ENCODE results near the gene NANS. TPM values are rescaled to one million over a fixed set of nuclear protein-coding genes. Genes with fewer than 3 reads are reported as not detected.

NANS gene
- total RNA-seq, 4 donors from 2014 or later = 29.0 to 64.7 (median 34.2) TPM

GRCh38 chr9:98021306-98022040 is 35.1 kb upstream of the NANS start:
- intact Hi-C loops (cut with DNase I; ENCODE audit: low total_unique reads) (no loop called here), in situ Hi-C loops (cut with MboI; ENCODE audit: low sequenced_read_pairs in 4 of 4) (loop anchor here in 1 of 4 donors (25.0 kb wide), 1 partner anchor 334 kb away; the partner anchor contains the start of gene XPA)
- ATAC-seq (peak; percentile 70 to 77), DNase-seq (peak; percentile 64 to 77)
- no peak overlapping the region for H3K4me3 ChIP-seq
- peak overlapping the region; percentile 46 to 74 (median 64) for H3K27ac ChIP-seq
- peaks cover 40 to 41% of the 10 kb centered on the region in 2 donors for H3K4me1 ChIP-seq
- H3K9me3 ChIP-seq = no peaks in the 10 kb centered on the region
- TF ChIP-seq POLR2A (IDR thresholded peaks at IDR 0.05) (no peak), CTCF (IDR thresholded peaks at IDR 0.05 in 4 of 5, conservative IDR thresholded peaks at IDR 0.05 in 1 of 5) (no peak)
- no peaks in the 10 kb centered on the region for H3K27me3 ChIP-seq
- peaks cover 0 to 2% of the 10 kb centered on the region in 2 donors for H3K36me3 ChIP-seq

- no peaks in the 10 kb centered on the region for H3K36me3 ChIP-seq
- in situ Hi-C loops (cut with MboI; ENCODE audit: low sequenced_read_pairs in 4 of 4) = loop anchor here in 1 of 4 donors (25.0 kb wide), 1 partner anchor 335 kb away; the partner anchor contains the start of gene XPA
- no peaks in the 10 kb centered on the region for H3K27me3 ChIP-seq
- TF ChIP-seq CTCF (IDR thresholded peaks at IDR 0.05 in 4 of 5, conservative IDR thresholded peaks at IDR 0.05 in 1 of 5) (no peak), POLR2A (IDR thresholded peaks at IDR 0.05) (no peak)
- intact Hi-C loops (cut with DNase I; ENCODE audit: low total_unique reads) = no loop called here
- no peaks in the 10 kb centered on the region for H3K9me3 ChIP-seq
- H3K4me3 ChIP-seq = no peak overlapping the region
- DNase-seq = no peak
- ATAC-seq = no peak
- H3K4me1 ChIP-seq = peaks cover 34% of the 10 kb centered on the region in 2 donors
- H3K27ac ChIP-seq = peak overlapping the region in 3 of 4 donors; percentile 46 to 74 (median 72)
These were observed 34.1 kb upstream of the NANS start for GRCh38 chr9:98022447-98022846.

- DNase-seq = no peak
- intact Hi-C loops (cut with DNase I; ENCODE audit: low total_unique reads) (no loop called here), in situ Hi-C loops (cut with MboI; ENCODE audit: low sequenced_read_pairs in 4 of 4) (loop anchor here in 2 of 4 donors (25.0 kb wide), 2 partner anchors 112 to 337 kb away; partner anchors contain the start of genes TRMO (in 1 of the 2) and XPA (in 1 of the 2))
- TF ChIP-seq CTCF (IDR thresholded peaks at IDR 0.05 in 4 of 5, conservative IDR thresholded peaks at IDR 0.05 in 1 of 5) (no peak), POLR2A (IDR thresholded peaks at IDR 0.05) (no peak)
- ATAC-seq = no peak
- Histone ChIP-seq H3K27me3 (no peaks in the 10 kb centered on the region), H3K4me1 (peaks cover 17 to 18% of the 10 kb centered on the region in 2 donors), H3K36me3 (no peaks in the 10 kb centered on the region), H3K27ac (no peak overlapping the region), H3K9me3 (no peaks in the 10 kb centered on the region), H3K4me3 (no peak overlapping the region)
These were observed 31.8 kb upstream of the NANS start for GRCh38 chr9:98024702-98025101.

GRCh38 chr9:98031169-98031568 is 25.4 kb upstream of the NANS start:
- DNase-seq (no peak), ATAC-seq (no peak)
- Histone ChIP-seq H3K4me3 (no peak overlapping the region), H3K36me3 (no peaks in the 10 kb centered on the region), H3K9me3 (no peaks in the 10 kb centered on the region), H3K27ac (no peak overlapping the region), H3K27me3 (no peaks in the 10 kb centered on the region), H3K4me1 (peaks cover 17 to 18% of the 10 kb centered on the region in 2 donors)
- in situ Hi-C loops (cut with MboI; ENCODE audit: low sequenced_read_pairs in 4 of 4) = loop anchor here (10.0 to 25.0 kb wide), 4 partner anchors 46 to 119 kb away; partner anchors contain the start of genes ANP32B (in 3 of the 4) and TRMO (in 2 of the 4)
- intact Hi-C loops (cut with DNase I; ENCODE audit: low total_unique reads) = loop anchor here (10.0 kb wide), 1 partner anchor 336 kb away; the partner anchor contains the start of gene XPA
- TF ChIP-seq CTCF (IDR thresholded peaks at IDR 0.05 in 4 of 5, conservative IDR thresholded peaks at IDR 0.05 in 1 of 5) (no peak), POLR2A (IDR thresholded peaks at IDR 0.05) (no peak)
